Urothelium cell line (cell line): ENCODE data around the gene PPP1R1B.

Experiments
- DNase-seq: peaks from one replicate; pipeline ENCODE4 v3.0.0; 2011; ENCODE audit warnings: low spot score, mixed read lengths
- FAIRE-seq: peaks from 2 replicates; lab custom pipeline; 2011; peaks lifted over from hg19 to GRCh38; lab: Jason Lieb, UNC

The PPP1R1B gene

DNA sequence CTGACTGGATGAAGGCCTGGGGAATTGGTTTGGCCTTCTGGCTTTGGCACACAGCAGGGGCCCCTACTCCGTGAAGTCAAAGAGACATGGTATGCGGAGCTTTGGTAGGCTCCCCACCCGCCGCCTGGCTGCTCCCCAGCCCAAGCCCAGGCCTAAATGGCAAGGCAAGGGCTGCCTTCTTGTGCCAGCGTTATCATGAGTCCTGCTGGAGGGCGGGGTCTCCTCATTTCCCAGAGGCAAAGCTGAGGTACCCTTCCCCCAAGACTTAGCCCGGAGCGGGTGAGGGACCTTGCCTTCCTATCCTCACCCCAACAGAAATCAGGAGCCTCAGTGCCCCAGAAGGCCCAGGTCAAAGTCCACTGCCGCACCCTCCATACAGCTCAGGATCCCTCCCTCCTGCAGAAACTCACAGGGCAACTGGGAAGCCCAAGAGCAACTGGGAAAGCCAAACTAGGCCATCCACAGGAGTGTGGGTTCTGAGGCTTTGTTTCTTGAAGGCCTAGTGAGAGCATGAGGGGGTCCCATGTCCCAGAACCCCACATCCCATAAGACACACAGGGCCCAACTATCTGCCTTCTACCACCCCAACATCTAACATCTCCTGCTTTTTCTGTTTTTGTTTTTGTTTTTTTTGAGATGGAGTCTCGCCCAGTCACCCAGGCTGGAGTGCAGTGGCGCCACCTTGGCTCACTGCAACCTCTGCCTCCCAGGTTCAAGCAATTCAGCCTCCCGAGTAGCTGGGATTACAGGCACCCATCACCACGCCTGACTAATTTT, 51.8 kb downstream of the PPP1R1B start:
- DNase-seq (no peak), FAIRE-seq (no peak)

- no peak for FAIRE-seq
- DNase-seq, result no peak
Measured at GRCh38 chr17:39679521-39680192, 52.9 kb downstream of the PPP1R1B start.

- DNase-seq (no peak), FAIRE-seq (no peak)
Measured at GRCh38 chr17:39683295-39683939, 56.7 kb downstream of the PPP1R1B start.

GRCh38 chr17:39684369-39685192, 57.8 kb downstream of the PPP1R1B start:
- no peak for DNase-seq
- no peak for FAIRE-seq
